ENCODE data around the gene TNFRSF14.

The TNFRSF14 gene

GRCh38 chr1:2553871-2554620 lies 2.1 kb upstream of the TNFRSF14 start:
- DNase-seq (ENCODE audit: low read depth), result no peak

- DNase-seq (ENCODE audit: low read depth), result peak; percentile 51
These were observed 1.4 kb upstream of the TNFRSF14 start for GRCh38 chr1:2554621-2555387.

- peak; percentile 55 for DNase-seq (ENCODE audit: low read depth)
These were observed 416 bp upstream of the TNFRSF14 start for GRCh38 chr1:2555634-2556276.

- no peak for DNase-seq (ENCODE audit: low read depth)
These were observed 709 bp downstream of the TNFRSF14 start for GRCh38 chr1:2556678-2557481.

- DNase-seq (ENCODE audit: low read depth), result no peak
These were observed 1.6 kb downstream of the TNFRSF14 start for GRCh38 chr1:2557482-2558400.

GRCh38 chr1:2558420-2558819 lies 2.2 kb downstream of the TNFRSF14 start:
- no peak for DNase-seq (ENCODE audit: low read depth)

- no peak for DNase-seq (ENCODE audit: low read depth)
These were observed 2.7 kb downstream of the TNFRSF14 start for GRCh38 chr1:2558861-2559260.

- no peak for DNase-seq (ENCODE audit: low read depth)
These were observed 3.5 kb downstream of the TNFRSF14 start for GRCh38 chr1:2559509-2560298.

GRCh38 chr1:2560299-2561073 lies 4.3 kb downstream of the TNFRSF14 start:
- no peak for DNase-seq (ENCODE audit: low read depth)

- no peak for DNase-seq (ENCODE audit: low read depth)
These were observed 5.3 kb downstream of the TNFRSF14 start for GRCh38 chr1:2561446-2561845.

GRCh38 chr1:2561898-2562895 lies 6.0 kb downstream of the TNFRSF14 start:
- DNase-seq (ENCODE audit: low read depth), result no peak

GRCh38 chr1:2563205-2563604 lies 7.0 kb downstream of the TNFRSF14 start:
- no peak for DNase-seq (ENCODE audit: low read depth)

GRCh38 chr1:2564006-2564814 lies 8.0 kb downstream of the TNFRSF14 start:
- DNase-seq (ENCODE audit: low read depth), result no peak

GRCh38 chr1:2564815-2565374 lies 8.7 kb downstream of the TNFRSF14 start:
- no peak for DNase-seq (ENCODE audit: low read depth)

- no peak for DNase-seq (ENCODE audit: low read depth)
These were observed 10.2 kb downstream of the TNFRSF14 start for GRCh38 chr1:2566101-2567045.
